SW 1271 (cell line): Measurements from ENCODE around the gene FDXACB1.

Experiments
- DNase-seq, 2 experiments: peaks; one replicate each; lab custom pipeline; 2025; lab: John Stamatoyannopoulos, UW

Gene FDXACB1

DNA sequence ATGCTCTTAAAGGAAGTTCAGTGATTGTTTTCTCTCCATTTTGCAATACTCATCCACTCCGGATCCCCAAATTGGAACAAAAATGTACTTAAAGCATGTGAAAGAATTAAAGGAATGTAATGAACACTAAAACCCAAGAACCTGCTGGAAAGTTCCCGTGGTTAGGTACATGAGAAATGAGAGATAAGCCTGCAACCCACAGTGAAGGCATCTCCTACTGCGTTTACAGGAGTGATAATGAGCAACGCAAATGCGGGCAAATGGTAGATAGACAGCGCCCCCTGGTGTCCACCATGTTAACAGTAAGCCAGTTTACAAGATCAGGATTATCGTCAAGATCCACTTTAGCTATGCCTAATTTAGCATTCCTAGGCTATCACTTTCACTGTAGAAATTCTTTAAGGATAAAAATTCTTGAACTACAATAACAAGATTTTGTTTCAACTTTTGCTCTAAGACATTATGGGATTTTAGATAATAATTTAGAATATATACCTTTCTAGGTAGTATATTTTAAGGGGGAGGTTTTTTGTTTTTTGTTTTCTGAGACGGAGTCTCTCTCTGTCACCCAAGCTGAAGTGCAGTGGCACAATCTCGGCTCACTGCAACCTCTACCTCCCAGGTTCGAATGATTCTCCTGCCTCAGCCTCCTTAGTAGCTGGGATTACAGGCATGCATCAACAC is 37.5 kb downstream of the FDXACB1 start:
- DNase-seq = peak; percentile 51 to 91

- DNase-seq = no peak
These were observed 38.8 kb downstream of the FDXACB1 start for GRCh38 chr11:111840143-111840542.

GRCh38 chr11:111838054-111838453 is 40.9 kb downstream of the FDXACB1 start:
- DNase-seq = no peak

- DNase-seq = no peak
These were observed 41.5 kb downstream of the FDXACB1 start for GRCh38 chr11:111837366-111837891.

GRCh38 chr11:111836721-111837120 is 42.2 kb downstream of the FDXACB1 start:
- no peak for DNase-seq

DNA sequence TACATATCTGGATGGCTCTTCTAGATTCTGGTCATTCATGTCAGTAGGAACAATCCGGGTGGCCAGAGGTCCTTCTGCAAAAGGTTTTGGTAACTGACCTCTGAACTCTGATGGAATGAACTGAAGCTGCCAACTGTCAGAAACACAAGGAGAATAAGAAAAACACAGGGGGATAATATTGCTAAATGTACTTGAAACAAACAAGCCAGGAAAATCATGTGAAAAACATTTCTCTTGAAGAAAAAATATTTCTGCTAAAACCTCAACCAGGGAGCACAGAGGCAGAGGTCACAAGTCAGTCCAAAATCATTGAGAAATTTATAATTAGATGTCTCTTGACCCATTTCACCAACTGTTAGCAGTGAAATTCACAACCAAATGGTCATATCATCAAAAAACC is 42.8 kb downstream of the FDXACB1 start:
- DNase-seq = no peak

- DNase-seq = no peak
These were observed 43.3 kb downstream of the FDXACB1 start for GRCh38 chr11:111835665-111836064.

DNA sequence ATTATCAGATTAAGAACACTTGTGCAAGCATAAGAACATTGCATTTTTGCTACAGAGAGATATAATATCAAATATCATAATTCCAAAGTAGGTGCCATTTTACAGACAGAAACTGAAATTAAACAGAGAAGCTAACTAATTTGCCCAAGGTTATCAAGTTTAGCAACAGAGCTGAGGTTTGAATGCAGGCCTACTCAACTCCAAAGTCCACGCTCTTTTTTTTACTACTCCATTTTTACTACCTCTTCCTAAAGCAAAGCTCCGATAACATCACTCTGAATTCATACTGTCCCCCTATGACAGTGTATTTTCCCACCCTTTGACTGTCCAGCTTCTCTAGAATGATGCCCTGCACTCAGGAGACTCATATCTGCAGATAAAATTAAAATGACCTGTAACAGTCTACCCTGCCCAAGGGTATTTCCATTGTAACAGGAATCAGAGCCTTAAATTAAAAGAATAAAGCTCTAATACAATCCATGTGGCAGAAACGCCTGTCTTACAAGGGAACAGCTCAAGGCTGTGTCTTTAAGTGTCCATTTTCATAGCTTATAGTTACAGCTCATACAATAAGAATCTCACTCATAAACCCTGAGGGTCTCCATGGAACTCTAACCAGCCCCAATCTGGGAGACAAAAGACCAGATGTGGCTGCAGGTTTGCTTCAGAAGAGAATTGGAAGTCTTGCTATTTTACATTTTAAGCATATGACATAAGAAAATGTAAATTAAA is 44.4 kb downstream of the FDXACB1 start:
- DNase-seq = no peak

DNA sequence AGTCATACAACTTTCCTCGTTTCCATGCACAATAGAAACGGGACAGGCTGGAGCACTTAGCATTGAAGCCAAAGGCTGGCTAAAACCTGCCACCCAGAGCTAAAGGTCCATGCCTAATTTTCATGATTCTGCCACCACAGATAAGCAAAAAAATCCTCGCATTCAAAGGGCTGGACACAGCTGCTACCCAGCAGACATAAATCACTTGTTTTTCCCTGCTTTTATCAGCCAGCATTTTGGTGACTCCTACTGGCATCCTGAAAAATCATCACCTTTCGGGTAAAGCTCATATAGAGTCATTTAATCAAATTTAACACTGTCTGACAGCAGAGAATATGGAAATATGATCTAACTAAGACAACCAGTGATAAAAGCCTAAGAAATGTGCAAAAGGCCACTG is 45.4 kb downstream of the FDXACB1 start:
- no peak for DNase-seq

DNA sequence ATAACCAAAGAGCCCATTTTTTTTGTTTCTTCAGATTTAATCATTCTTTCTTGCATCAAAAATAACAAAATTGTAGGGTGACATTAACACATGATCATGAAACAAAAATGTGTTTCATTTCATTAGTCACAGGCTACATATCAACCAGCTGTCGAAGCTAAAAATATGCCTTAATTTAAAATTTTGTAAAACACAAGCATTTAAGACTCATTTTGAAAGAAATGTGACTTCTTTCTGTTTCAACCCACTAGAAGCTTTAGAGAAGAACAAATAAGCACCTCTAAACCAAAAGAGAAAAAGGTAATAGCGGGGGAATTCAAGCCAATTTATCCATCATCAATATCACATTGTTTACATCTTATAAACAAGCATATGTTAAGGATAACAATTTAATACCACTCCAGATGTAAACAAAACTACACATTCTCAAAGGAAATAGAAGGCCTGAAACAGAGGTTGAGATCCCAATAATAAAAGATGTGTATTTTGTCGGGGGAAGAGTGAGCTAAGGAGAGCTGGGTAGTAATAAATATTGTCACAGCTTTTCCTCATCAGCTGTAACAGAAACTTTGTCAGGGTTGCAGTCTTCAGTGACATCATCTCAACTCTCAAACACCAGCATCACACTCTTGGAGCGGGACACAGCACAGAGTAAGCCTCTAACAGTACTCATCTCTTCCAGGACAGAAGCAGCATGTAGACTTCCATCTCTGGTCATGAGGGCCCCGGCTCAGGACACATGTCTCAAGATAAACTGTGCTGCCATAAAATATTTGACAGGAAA is 49.6 kb downstream of the FDXACB1 start:
- DNase-seq = no peak

DNA sequence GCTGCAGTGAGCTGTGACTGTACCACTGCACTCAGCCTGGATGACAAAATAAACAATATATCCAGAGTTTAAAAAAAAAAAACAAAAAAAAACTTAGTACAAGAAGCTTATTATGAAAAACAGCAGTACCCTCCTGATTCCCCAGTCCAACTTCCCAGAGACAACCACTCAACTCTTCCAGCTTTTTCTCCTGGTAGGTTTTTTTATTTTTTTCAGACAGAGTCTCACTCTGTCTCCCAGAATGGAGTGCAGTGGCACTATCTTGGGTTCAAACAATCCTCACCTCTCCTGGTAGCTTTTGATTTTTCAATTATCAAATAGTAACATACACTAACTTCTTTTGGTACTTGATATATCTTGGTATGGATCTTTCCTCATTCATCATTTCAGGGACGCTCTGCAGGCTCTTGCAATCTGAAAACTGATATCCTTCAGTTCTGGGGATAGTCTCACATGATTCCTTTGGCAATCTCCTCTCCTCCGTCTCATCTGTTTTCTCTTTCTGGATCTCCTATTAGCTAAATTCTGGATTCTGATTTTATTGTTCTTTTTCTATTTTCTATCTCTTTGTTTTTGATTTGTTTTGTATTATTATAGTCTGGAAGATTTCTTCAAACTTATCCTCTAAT is 52.5 kb downstream of the FDXACB1 start:
- no peak for DNase-seq
